ENCODE results near the gene PTPRN2.
"Not testable (repeated sequence)": the region's sequence is repeated elsewhere in the genome, so short reads cannot be mapped to it uniquely, and the experiment has no call there.

Gene PTPRN2

GRCh38 chr7:158331826-158332450, 255.7 kb downstream of the PTPRN2 start:
- not testable (repeated sequence) for DNase-seq

GRCh38 chr7:158329686-158330085, 257.9 kb downstream of the PTPRN2 start:
- no peak for DNase-seq

- DNase-seq: no peak
Measured at GRCh38 chr7:158329014-158329610, 258.5 kb downstream of the PTPRN2 start.

- DNase-seq: no peak
Measured at GRCh38 chr7:158328376-158329013, 259.1 kb downstream of the PTPRN2 start.

- no peak for DNase-seq
Measured at GRCh38 chr7:158327571-158328180, 259.9 kb downstream of the PTPRN2 start.

GRCh38 chr7:158327012-158327411, 260.6 kb downstream of the PTPRN2 start:
- DNase-seq: no peak

GRCh38 chr7:158325530-158326381, 261.9 kb downstream of the PTPRN2 start:
- DNase-seq: no peak

- DNase-seq: no peak
Measured at GRCh38 chr7:158324397-158325360, 262.9 kb downstream of the PTPRN2 start.

- no peak for DNase-seq
Measured at GRCh38 chr7:158323741-158324396, 263.8 kb downstream of the PTPRN2 start.

GRCh38 chr7:158322616-158323530, 264.8 kb downstream of the PTPRN2 start:
- DNase-seq: no peak

- DNase-seq: no peak
Measured at GRCh38 chr7:158321936-158322615, 265.5 kb downstream of the PTPRN2 start.

GRCh38 chr7:158321056-158321700, 266.4 kb downstream of the PTPRN2 start:
- no peak for DNase-seq

GRCh38 chr7:158320328-158320727, 267.3 kb downstream of the PTPRN2 start:
- DNase-seq: no peak

- DNase-seq: no peak
Measured at GRCh38 chr7:158318511-158318913, 269.1 kb downstream of the PTPRN2 start.

GRCh38 chr7:158317238-158318205, 270.1 kb downstream of the PTPRN2 start:
- DNase-seq: no peak

- no peak for DNase-seq
Measured at GRCh38 chr7:158316466-158317031, 271.1 kb downstream of the PTPRN2 start.

- DNase-seq: no peak
Measured at GRCh38 chr7:158315881-158316280, 271.7 kb downstream of the PTPRN2 start.
